Stimulated activated naive B cell treated with anti-CD40 and anti-IgM and Interleukin-4, amounts not matched to agents 10 μg/mL and 1 μg/mL and 100 μg/mL, for 72 hours (primary cell): Measurements from ENCODE around the gene PPP5C.
"Not testable (repeated sequence)": the region's sequence is repeated elsewhere in the genome, so short reads cannot be mapped to it uniquely, and the experiment has no call there.

ENCODE experiments used
- ATAC-seq, 2 donors: fragments of 150-1000 bp; cut with Tn5 transposase; replicated peaks; 2 replicates each; pipeline ENCODE4 v1.10.0; 2021; ENCODE audit warnings: moderate library complexity in 1 of 2
- DNase-seq: peaks from one replicate; pipeline ENCODE4 v3.0.0; 2021
- H3K27ac Mint-ChIP-seq: one replicate; pipeline ENCODE4 v1.8.0; 2022; ENCODE audit warnings: mild to moderate bottlenecking, mixed read lengths
- H3K27me3 Mint-ChIP-seq, 2 donors: one replicate each; pipeline ENCODE4 v1.8.0; 2022; ENCODE audit warnings: mixed read lengths in 2 of 2
- H3K36me3 Mint-ChIP-seq, 2 donors: one replicate each; pipeline ENCODE4 v1.8.0; 2022; ENCODE audit warnings: mixed read lengths in 2 of 2, mild to moderate bottlenecking in 1 of 2
- H3K4me1 Mint-ChIP-seq, 2 donors: one replicate each; pipeline ENCODE4 v1.8.0; 2022; ENCODE audit warnings: mixed read lengths in 2 of 2, mild to moderate bottlenecking in 1 of 2
- H3K4me3 Mint-ChIP-seq, 2 donors: one replicate each; pipeline ENCODE4 v1.8.0; 2022; ENCODE audit warnings: mild to moderate bottlenecking in 2 of 2, mixed read lengths in 2 of 2, moderate library complexity in 1 of 2
- H3K9me3 Mint-ChIP-seq, 2 donors: one replicate each; pipeline ENCODE4 v1.8.0; 2022; ENCODE audit warnings: mixed read lengths in 2 of 2, mild to moderate bottlenecking in 1 of 2

PPP5C gene

GRCh38 chr19:46346821-46347571 lies at the start of gene PPP5C:
TSS of gene PPP5C (plus strand) at chr19:46347087. CDS start at chr19:46347097, 10 bp downstream.
- Mint-ChIP-seq H3K9me3 (peaks cover 0 to under 1% of the 10 kb centered on the region in 2 donors), H3K4me1 (peaks cover 37 to 49% of the 10 kb centered on the region in 2 donors), H3K27me3 (peaks cover 13 to 24% of the 10 kb centered on the region in 2 donors), H3K27ac (peak within 1 kb of the TSS; percentile 97), H3K4me3 (peak within 1 kb of the TSS; percentile 91 to 97), H3K36me3 (peaks cover 10 to 35% of the 10 kb centered on the region in 2 donors)
- DNase-seq = peak; percentile 91
- ATAC-seq = peak; percentile 72 to 79

GRCh38 chr19:46297700-46298478 lies 49.0 kb upstream of the PPP5C start:
- Mint-ChIP-seq H3K9me3 (peaks cover 0 to 3% of the 10 kb centered on the region in 2 donors), H3K4me3 (no peak overlapping the region), H3K27ac (no peak overlapping the region), H3K4me1 (peaks cover 2 to 14% of the 10 kb centered on the region in 2 donors), H3K36me3 (no peaks in the 10 kb centered on the region), H3K27me3 (peaks cover 45 to 64% of the 10 kb centered on the region in 2 donors)
- DNase-seq (no peak), ATAC-seq (no peak)

- Mint-ChIP-seq H3K4me3 (no peak overlapping the region), H3K27ac (no peak overlapping the region), H3K36me3 (no peaks in the 10 kb centered on the region), H3K4me1 (peaks cover 2 to 14% of the 10 kb centered on the region in 2 donors), H3K27me3 (peaks cover 45 to 64% of the 10 kb centered on the region in 2 donors), H3K9me3 (peaks cover 0 to 3% of the 10 kb centered on the region in 2 donors)
- DNase-seq (no peak), ATAC-seq (no peak)
Measured at GRCh38 chr19:46298479-46299003, 48.3 kb upstream of the PPP5C start.

- no peak overlapping the region for H3K27ac Mint-ChIP-seq
- H3K36me3 Mint-ChIP-seq = no peaks in the 10 kb centered on the region
- H3K4me1 Mint-ChIP-seq = peaks cover 2 to 14% of the 10 kb centered on the region in 2 donors
- ATAC-seq (no peak), DNase-seq (no peak)
- H3K4me3 Mint-ChIP-seq = no peak overlapping the region
- H3K27me3 Mint-ChIP-seq = peaks cover 45 to 64% of the 10 kb centered on the region in 2 donors
- H3K9me3 Mint-ChIP-seq = peaks cover 2 to 3% of the 10 kb centered on the region in 2 donors
Measured at GRCh38 chr19:46299004-46299509, 47.8 kb upstream of the PPP5C start.

GRCh38 chr19:46299695-46300094 lies 47.2 kb upstream of the PPP5C start:
- Mint-ChIP-seq H3K36me3 (peaks cover 0 to 2% of the 10 kb centered on the region in 2 donors), H3K9me3 (peaks cover 3 to 5% of the 10 kb centered on the region in 2 donors), H3K27ac (no peak overlapping the region), H3K27me3 (peaks cover 39 to 57% of the 10 kb centered on the region in 2 donors), H3K4me1 (peaks cover 2 to 14% of the 10 kb centered on the region in 2 donors), H3K4me3 (no peak overlapping the region)
- ATAC-seq = no peak
- DNase-seq = no peak

GRCh38 chr19:46303322-46303690 lies 43.6 kb upstream of the PPP5C start:
- no peak for DNase-seq
- Mint-ChIP-seq H3K27me3 (peaks cover 17 to 22% of the 10 kb centered on the region in 2 donors), H3K36me3 (peaks cover 2 to 3% of the 10 kb centered on the region in 2 donors), H3K9me3 (peaks cover 11 to 13% of the 10 kb centered on the region in 2 donors), H3K4me3 (no peak overlapping the region), H3K27ac (no peak overlapping the region), H3K4me1 (peaks cover 2 to 8% of the 10 kb centered on the region in 2 donors)
- no peak for ATAC-seq

- peaks cover 2 to 3% of the 10 kb centered on the region in 2 donors for H3K36me3 Mint-ChIP-seq
- ATAC-seq = no peak
Measured at GRCh38 chr19:46303691-46304397, 43.0 kb upstream of the PPP5C start.

GRCh38 chr19:46306501-46306900 lies 40.4 kb upstream of the PPP5C start:
- H3K4me1 Mint-ChIP-seq = no peaks in the 10 kb centered on the region
- H3K4me3 Mint-ChIP-seq = no peak overlapping the region
- H3K27me3 Mint-ChIP-seq = peaks cover 5% of the 10 kb centered on the region in 2 donors
- no peak overlapping the region for H3K27ac Mint-ChIP-seq
- DNase-seq = no peak
- no peak for ATAC-seq
- H3K9me3 Mint-ChIP-seq = peaks cover 11 to 13% of the 10 kb centered on the region in 2 donors
- H3K36me3 Mint-ChIP-seq = peaks cover 2 to 3% of the 10 kb centered on the region in 2 donors

More at GRCh38 chr19:46303691-46304397, 43.0 kb upstream of the PPP5C start:
- H3K4me3 Mint-ChIP-seq = no peak overlapping the region
- peaks cover 11 to 13% of the 10 kb centered on the region in 2 donors for H3K9me3 Mint-ChIP-seq
- peaks cover 12 to 17% of the 10 kb centered on the region in 2 donors for H3K27me3 Mint-ChIP-seq
- no peak for DNase-seq
- peaks cover under 1 to 3% of the 10 kb centered on the region in 2 donors for H3K4me1 Mint-ChIP-seq
- no peak overlapping the region for H3K27ac Mint-ChIP-seq

- DNase-seq (no peak), ATAC-seq (no peak)
- Mint-ChIP-seq H3K4me1 (no peaks in the 10 kb centered on the region), H3K36me3 (peaks cover 2 to 3% of the 10 kb centered on the region in 2 donors), H3K27ac (no peak overlapping the region), H3K9me3 (peaks cover 11 to 13% of the 10 kb centered on the region in 2 donors), H3K27me3 (peaks cover 10 to 12% of the 10 kb centered on the region in 2 donors), H3K4me3 (no peak overlapping the region)
Measured at GRCh38 chr19:46308510-46308909, 38.4 kb upstream of the PPP5C start.

GRCh38 chr19:46309056-46309455 lies 37.8 kb upstream of the PPP5C start:
- no peaks in the 10 kb centered on the region for H3K4me1 Mint-ChIP-seq
- DNase-seq (no peak), ATAC-seq (no peak)
- H3K4me3 Mint-ChIP-seq = no peak overlapping the region
- H3K9me3 Mint-ChIP-seq = peaks cover 9 to 13% of the 10 kb centered on the region in 2 donors
- peaks cover 2 to 3% of the 10 kb centered on the region in 2 donors for H3K36me3 Mint-ChIP-seq
- peaks cover 10 to 12% of the 10 kb centered on the region in 2 donors for H3K27me3 Mint-ChIP-seq
- H3K27ac Mint-ChIP-seq = no peak overlapping the region

GRCh38 chr19:46311444-46311843 lies 35.4 kb upstream of the PPP5C start:
- Mint-ChIP-seq H3K4me1 (no peaks in the 10 kb centered on the region), H3K9me3 (peaks cover 3 to 4% of the 10 kb centered on the region in 2 donors), H3K27ac (no peak overlapping the region), H3K4me3 (no peak overlapping the region), H3K27me3 (peaks cover 7 to 16% of the 10 kb centered on the region in 2 donors), H3K36me3 (no peaks in the 10 kb centered on the region)
- no peak for DNase-seq
- ATAC-seq = no peak

GRCh38 chr19:46313540-46314469 lies 33.1 kb upstream of the PPP5C start:
- H3K27ac Mint-ChIP-seq, H3K4me3 Mint-ChIP-seq: not testable (repeated sequence)
- H3K27me3 Mint-ChIP-seq = peaks cover 13 to 16% of the 10 kb centered on the region in 2 donors

GRCh38 chr19:46317339-46317738 lies 29.5 kb upstream of the PPP5C start:
- H3K27ac Mint-ChIP-seq = no peak overlapping the region
- DNase-seq (no peak), ATAC-seq (no peak)
- peaks cover 9 to 17% of the 10 kb centered on the region in 2 donors for H3K27me3 Mint-ChIP-seq
- H3K36me3 Mint-ChIP-seq = no peaks in the 10 kb centered on the region
- no peak overlapping the region for H3K4me3 Mint-ChIP-seq
- no peaks in the 10 kb centered on the region for H3K4me1 Mint-ChIP-seq
- H3K9me3 Mint-ChIP-seq = peaks cover 0 to 4% of the 10 kb centered on the region in 2 donors

More at GRCh38 chr19:46313540-46314469, 33.1 kb upstream of the PPP5C start:
- not testable (repeated sequence) for DNase-seq, H3K4me1 Mint-ChIP-seq, H3K36me3 Mint-ChIP-seq, ATAC-seq, H3K9me3 Mint-ChIP-seq
